Measurements from ENCODE around the gene MPPED1. TPM values are rescaled to one million over a fixed set of nuclear protein-coding genes. Genes with fewer than 3 reads are reported as not detected.

The MPPED1 gene
- total RNA-seq, 4 donors from 2014 or later = 0.29 to 6.8 (median 0.80) TPM; not detected in 1

GRCh38 chr22:43471606-43472135, 59.9 kb downstream of the MPPED1 start:
- TF ChIP-seq POLR2A (IDR thresholded peaks at IDR 0.05) (no peak), CTCF (IDR thresholded peaks at IDR 0.05) (no peak)
- intact Hi-C loops (cut with DNase I; ENCODE audit: low total_unique reads) = no loop called here
- 79 to 80% methylated on average over 11 of the region's 11 CpGs for WGBS, 2 donors
- H3K4me3 ChIP-seq (ENCODE audit: low read depth, poor library complexity, severe bottlenecking) = no peak overlapping the region
- DNase-seq (ENCODE audit: low spot score in 2 of 2) = no peak

DNA sequence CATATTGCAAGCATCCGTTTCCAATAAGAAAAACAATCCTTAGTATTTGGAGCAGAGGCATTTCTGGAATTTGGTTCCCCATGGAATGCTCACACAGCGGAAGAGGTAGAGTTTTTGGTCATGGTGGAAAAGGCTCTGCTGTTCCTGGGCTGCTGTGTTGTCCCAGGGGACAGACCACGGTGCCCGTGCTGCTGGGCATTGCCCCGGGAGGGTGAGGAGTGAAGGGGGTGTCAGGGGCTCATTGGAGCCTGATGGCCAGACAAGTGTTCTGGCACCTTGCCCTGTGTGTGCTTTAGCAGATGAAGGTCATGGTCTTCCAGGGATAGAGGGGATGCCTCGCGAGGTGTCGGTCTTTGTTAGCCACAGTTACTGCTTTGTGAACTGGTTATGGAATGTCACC, 61.2 kb downstream of the MPPED1 start:
- no peak for DNase-seq (ENCODE audit: low spot score in 2 of 2)
- TF ChIP-seq CTCF (IDR thresholded peaks at IDR 0.05) (no peak), POLR2A (IDR thresholded peaks at IDR 0.05) (no peak)
- WGBS, 2 donors = 66 to 73% methylated on average over 8 of the region's 8 CpGs
- H3K4me3 ChIP-seq (ENCODE audit: low read depth, poor library complexity, severe bottlenecking) = no peak overlapping the region
- intact Hi-C loops (cut with DNase I; ENCODE audit: low total_unique reads) = no loop called here

GRCh38 chr22:43473441-43473840, 61.6 kb downstream of the MPPED1 start:
- 79 to 89% methylated on average over 9 of the region's 9 CpGs for WGBS, 2 donors
- intact Hi-C loops (cut with DNase I; ENCODE audit: low total_unique reads) = no loop called here

DNA sequence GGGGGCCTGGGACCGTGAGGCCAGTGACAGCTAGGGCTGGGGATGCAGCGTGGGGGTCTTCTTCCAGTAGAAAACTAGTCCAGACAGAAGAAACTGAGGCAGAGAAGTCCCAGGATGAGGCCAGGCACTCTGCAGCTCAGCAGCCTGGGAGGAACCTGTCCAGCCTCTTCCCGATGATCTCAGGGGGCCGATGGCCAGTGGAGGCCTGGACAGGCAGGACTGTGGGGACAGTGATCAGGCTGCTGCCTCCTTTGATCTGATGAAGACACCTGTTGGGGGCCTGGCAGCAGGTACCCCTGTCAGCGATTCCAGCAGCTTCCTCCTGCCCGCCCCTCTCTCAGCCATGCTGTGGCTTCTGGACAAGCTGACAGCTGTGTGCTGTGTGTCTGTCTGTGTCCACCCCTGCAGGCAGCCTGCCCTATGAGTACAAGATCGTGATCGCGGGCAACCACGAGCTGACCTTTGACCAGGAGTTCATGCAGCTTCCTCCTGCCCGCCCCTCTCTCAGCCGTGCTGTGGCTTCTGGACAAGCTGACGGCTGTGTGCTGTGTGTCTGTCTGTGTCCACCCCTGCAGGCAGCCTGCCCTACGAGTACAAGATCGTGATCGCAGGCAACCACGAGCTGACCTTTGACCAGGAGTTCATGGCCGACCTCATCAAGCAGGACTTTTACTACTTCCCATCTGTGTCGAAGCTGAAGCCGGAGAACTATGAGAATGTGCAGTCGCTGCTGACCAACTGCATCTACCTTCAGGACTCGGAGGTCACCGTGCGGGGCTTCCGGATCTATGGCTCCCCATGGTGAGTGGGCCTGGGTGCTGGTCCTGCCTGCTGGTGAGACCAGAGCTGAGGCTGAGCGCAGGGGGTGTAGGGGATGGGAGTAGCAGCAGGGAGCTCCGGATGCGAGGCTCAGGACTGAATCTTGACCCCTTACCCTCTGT, 62.6 kb downstream of the MPPED1 start:
- no peak overlapping the region for H3K4me3 ChIP-seq (ENCODE audit: low read depth, poor library complexity, severe bottlenecking)
- intact Hi-C loops (cut with DNase I; ENCODE audit: low total_unique reads) = no loop called here
- DNase-seq (ENCODE audit: low spot score in 2 of 2) = no peak
- no peak for TF ChIP-seq CTCF (IDR thresholded peaks at IDR 0.05)
- no peak for TF ChIP-seq POLR2A (IDR thresholded peaks at IDR 0.05)
- 64 to 73% methylated on average over 23 to 25 of the region's 28 CpGs for WGBS, 2 donors

More at GRCh38 chr22:43473441-43473840, 61.6 kb downstream of the MPPED1 start:
- TF ChIP-seq CTCF (IDR thresholded peaks at IDR 0.05) (no peak), POLR2A (IDR thresholded peaks at IDR 0.05) (no peak)
- DNase-seq (ENCODE audit: low spot score in 2 of 2) = no peak
- no peak overlapping the region for H3K4me3 ChIP-seq (ENCODE audit: low read depth, poor library complexity, severe bottlenecking)

DNA sequence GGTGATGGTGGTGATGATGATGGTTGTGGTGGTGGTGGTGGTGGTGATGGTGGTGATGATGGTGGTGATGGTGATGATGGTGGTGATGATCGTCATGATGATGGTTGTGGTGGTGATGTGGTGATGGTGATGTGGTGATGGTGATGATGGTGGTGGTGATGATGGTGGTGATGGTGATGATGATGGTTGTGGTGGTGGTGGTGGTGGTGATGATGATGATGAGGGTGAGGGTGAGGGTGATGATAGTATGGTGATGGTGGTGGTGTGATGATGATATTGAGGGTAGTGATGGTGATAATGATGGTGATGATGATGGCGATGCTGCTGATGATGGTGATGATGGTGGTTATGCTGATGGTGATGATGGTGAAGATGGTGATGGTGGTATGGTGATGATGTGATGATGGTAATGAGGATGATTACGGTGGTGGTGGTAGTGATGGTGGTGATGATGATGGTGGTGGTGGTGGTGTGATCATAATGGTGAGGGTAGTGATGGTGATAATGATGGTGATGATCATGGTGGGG, 63.8 kb downstream of the MPPED1 start:
- H3K4me3 ChIP-seq (ENCODE audit: low read depth, poor library complexity, severe bottlenecking) = no peak overlapping the region
- no peak for DNase-seq (ENCODE audit: low spot score in 2 of 2)
- no peak for TF ChIP-seq CTCF (IDR thresholded peaks at IDR 0.05)
- TF ChIP-seq POLR2A (IDR thresholded peaks at IDR 0.05) = no peak
- whole genome bisulfite sequencing, 2 donors = 96 to 98% methylated on average over 3 of the region's 3 CpGs
- intact Hi-C loops (cut with DNase I; ENCODE audit: low total_unique reads) = no loop called here
